Measurements from ENCODE around the gene NPC2.
A peak's percentile ranks its signal among the peaks of the same experiment; 100 is the strongest.

Gene NPC2

GRCh38 chr14:74504412-74504811 is 11.3 kb upstream of the NPC2 start:
- TF ChIP-seq, protein P1, sequence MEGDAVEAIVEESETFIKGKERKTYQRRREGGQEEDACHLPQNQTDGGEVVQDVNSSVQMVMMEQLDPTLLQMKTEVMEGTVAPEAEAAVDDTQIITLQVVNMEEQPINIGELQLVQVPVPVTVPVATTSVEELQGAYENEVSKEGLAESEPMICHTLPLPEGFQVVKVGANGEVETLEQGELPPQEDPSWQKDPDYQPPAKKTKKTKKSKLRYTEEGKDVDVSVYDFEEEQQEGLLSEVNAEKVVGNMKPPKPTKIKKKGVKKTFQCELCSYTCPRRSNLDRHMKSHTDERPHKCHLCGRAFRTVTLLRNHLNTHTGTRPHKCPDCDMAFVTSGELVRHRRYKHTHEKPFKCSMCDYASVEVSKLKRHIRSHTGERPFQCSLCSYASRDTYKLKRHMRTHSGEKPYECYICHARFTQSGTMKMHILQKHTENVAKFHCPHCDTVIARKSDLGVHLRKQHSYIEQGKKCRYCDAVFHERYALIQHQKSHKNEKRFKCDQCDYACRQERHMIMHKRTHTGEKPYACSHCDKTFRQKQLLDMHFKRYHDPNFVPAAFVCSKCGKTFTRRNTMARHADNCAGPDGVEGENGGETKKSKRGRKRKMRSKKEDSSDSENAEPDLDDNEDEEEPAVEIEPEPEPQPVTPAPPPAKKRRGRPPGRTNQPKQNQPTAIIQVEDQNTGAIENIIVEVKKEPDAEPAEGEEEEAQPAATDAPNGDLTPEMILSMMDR (IDR thresholded peaks at IDR 0.05; ENCODE audit: extremely low read depth, insufficient read depth, missing control alignments) = no peak
- in situ Hi-C loops (cut with MboI; ENCODE audit: low pct_unique_long_range_greater_than_20kb, low sequenced_read_pairs, unreplicated experiment) = no loop called here
- no peak for DNase-seq (ENCODE audit: low spot score)

- in situ Hi-C loops (cut with MboI; ENCODE audit: low pct_unique_long_range_greater_than_20kb, low sequenced_read_pairs, unreplicated experiment) = no loop called here
- TF ChIP-seq, protein P1 (IDR thresholded peaks at IDR 0.05; ENCODE audit: extremely low read depth, insufficient read depth, missing control alignments) = no peak
- no peak for DNase-seq (ENCODE audit: low spot score)
Observed at GRCh38 chr14:74503938-74504335, 10.8 kb upstream of the NPC2 start.

DNA sequence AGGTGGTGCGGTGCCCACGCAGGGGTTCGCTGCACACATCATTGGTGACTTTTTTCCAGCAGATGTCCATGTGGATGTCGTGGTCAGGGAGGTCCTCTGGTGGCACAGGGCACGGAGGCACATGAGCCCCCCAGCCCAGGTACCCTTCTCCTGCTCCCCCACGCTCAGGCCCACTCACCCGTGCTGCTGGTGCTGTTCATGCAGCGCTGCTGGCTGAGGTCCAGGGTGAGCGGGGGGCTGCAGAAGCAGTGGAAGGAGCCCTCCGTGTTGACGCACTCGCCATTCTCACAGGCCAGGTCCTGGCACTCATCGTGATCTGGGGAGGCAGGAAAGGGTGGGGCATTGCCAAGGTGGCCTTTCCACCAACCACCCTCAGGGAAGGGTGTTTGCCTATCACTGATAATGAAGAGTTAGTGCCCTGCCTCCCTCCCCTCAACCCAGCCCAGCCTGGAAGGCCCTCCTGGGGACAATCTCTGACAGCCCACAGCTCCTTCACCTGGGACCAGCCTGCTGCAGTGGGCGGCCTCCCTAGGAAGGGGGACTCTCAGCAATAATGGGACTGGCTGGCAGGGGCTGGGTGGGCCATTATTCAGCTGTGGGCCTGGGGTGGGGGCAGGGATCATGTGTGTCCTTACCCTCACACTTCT is 10.3 kb upstream of the NPC2 start:
- TF ChIP-seq, protein P1 (IDR thresholded peaks at IDR 0.05; ENCODE audit: extremely low read depth, insufficient read depth, missing control alignments) = no peak
- DNase-seq (ENCODE audit: low spot score) = no peak
- in situ Hi-C loops (cut with MboI; ENCODE audit: low pct_unique_long_range_greater_than_20kb, low sequenced_read_pairs, unreplicated experiment) = no loop called here

- DNase-seq (ENCODE audit: low spot score) = peak; percentile 57
- TF ChIP-seq, protein P1 (IDR thresholded peaks at IDR 0.05; ENCODE audit: extremely low read depth, insufficient read depth, missing control alignments) = peak; percentile 60
- in situ Hi-C loops (cut with MboI; ENCODE audit: low pct_unique_long_range_greater_than_20kb, low sequenced_read_pairs, unreplicated experiment) = no loop called here
Observed at GRCh38 chr14:74502236-74503019, 9.3 kb upstream of the NPC2 start.

GRCh38 chr14:74501691-74502090 is 8.6 kb upstream of the NPC2 start:
- no peak for DNase-seq (ENCODE audit: low spot score)
- in situ Hi-C loops (cut with MboI; ENCODE audit: low pct_unique_long_range_greater_than_20kb, low sequenced_read_pairs, unreplicated experiment) = no loop called here
- TF ChIP-seq, protein P1 (IDR thresholded peaks at IDR 0.05; ENCODE audit: extremely low read depth, insufficient read depth, missing control alignments) = no peak

DNA sequence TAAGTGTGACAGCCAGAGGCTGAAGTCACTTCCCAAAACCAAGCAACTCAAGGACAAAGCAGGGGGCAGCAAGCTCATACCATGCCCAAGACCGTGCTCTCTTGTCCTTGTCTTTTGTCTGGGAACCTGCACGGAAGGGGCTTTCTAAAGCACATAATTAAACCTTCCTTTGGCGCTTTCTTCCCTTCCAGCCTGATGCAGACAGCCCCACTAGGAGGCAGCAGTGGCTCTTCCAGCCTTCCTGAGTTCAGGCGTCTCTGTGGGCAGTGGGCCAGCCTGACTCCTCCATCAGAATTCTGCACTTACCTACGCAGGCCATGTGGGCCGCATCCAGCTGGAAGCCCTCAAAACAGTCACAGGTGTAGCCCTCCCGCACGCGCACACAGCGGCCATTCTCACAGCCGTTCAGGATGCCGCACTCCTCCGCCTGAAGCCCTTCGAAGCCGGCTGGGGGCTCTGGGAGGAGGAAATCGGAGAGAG is 8.1 kb upstream of the NPC2 start:
- DNase-seq (ENCODE audit: low spot score) = no peak
- TF ChIP-seq, protein P1 (IDR thresholded peaks at IDR 0.05; ENCODE audit: extremely low read depth, insufficient read depth, missing control alignments) = peak; percentile 32
- in situ Hi-C loops (cut with MboI; ENCODE audit: low pct_unique_long_range_greater_than_20kb, low sequenced_read_pairs, unreplicated experiment) = no loop called here
